Tibial nerve (tissue), 4 donors: ENCODE data around the gene TMOD4. TPM values are rescaled to one million over a fixed set of nuclear protein-coding genes. Genes with fewer than 3 reads are reported as not detected.
"Not testable (repeated sequence)": the region's sequence is repeated elsewhere in the genome, so short reads cannot be mapped to it uniquely, and the experiment has no call there.

ENCODE experiments used
- DNase-seq, 2 donors: peaks; one replicate each; pipeline ENCODE4 v3.0.0-alpha.2; 2019; ENCODE audit warnings: low spot score in 2 of 2
- H3K27ac ChIP-seq, 4 donors: fragments of 200-600 bp; sonication (generic) in 3 of 4; one replicate each; pipeline ENCODE4 v1.5.1; 2017 to 2019; ENCODE audit warnings: mild to moderate bottlenecking in 1 of 4
- H3K27me3 ChIP-seq, 2 donors: fragments of 200-600 bp; sonication (generic) in 1 of 2; one replicate each; pipeline versions ENCODE4 v1.5.1 to v1.6.0; 2017 to 2019
- H3K36me3 ChIP-seq, 3 donors: fragments of 200-600 bp; sonication (generic); one replicate each; pipeline ENCODE4 v1.5.1; 2018 to 2019
- H3K4me1 ChIP-seq, 4 donors: fragments of 200-600 bp; sonication (generic) in 3 of 4; one replicate each; pipeline ENCODE4 v1.5.1; 2017 to 2019
- H3K4me3 ChIP-seq, 4 donors: fragments of 200-600 bp; sonication (generic) in 3 of 4; one replicate each; pipeline ENCODE4 v1.5.1; 2017 to 2019; ENCODE audit warnings: mild to moderate bottlenecking in 1 of 4, moderate library complexity in 1 of 4
- H3K9me3 ChIP-seq, 4 donors: fragments of 200-600 bp; sonication (generic) in 3 of 4; one replicate each; pipeline ENCODE4 v1.5.1; 2017 to 2019
- CTCF ChIP-seq, 5 experiments: fragments of 200-600 bp in 3 of 5; fragments of 450-650 bp in 2 of 5; sonication (generic) in 3 of 5; IDR thresholded peaks; one replicate each; pipeline ENCODE4 v1.5.1; 2016 to 2019; ENCODE audit warnings: antibody characterized with exemption in 5 of 5, mild to moderate bottlenecking in 3 of 5, moderate library complexity in 2 of 5
- EP300 ChIP-seq, 2 donors: sonication (generic); formaldehyde crosslinking; IDR thresholded peaks; one replicate each; pipeline ENCODE4 v1.6.1; 2017; ENCODE audit warnings: antibody characterized with exemption in 2 of 2, mild to moderate bottlenecking in 1 of 2
- POLR2A ChIP-seq, 2 donors: fragments of 450-650 bp; IDR thresholded peaks; one replicate each; pipeline ENCODE4 v1.6.1; 2017; ENCODE audit warnings: antibody characterized with exemption in 2 of 2, mild to moderate bottlenecking in 2 of 2, moderate library complexity in 2 of 2
- WGBS, 2 donors: methylation state at CpG; one replicate each; pipeline ENCODE4 v1.1.5; 2018; 5-methylcytosine and 5-hydroxymethylcytosine counted together
- total RNA-seq, 4 donors: library from RNA; depleted of rRNA; stranded (reverse); fragments of >200 nt; gene quantifications; one replicate each; pipeline ENCODE4 v1.1.0, GENCODE V29; 2016

The TMOD4 gene
- total RNA-seq, 4 donors from 2014 or later: 1.1 to 4.8 TPM; not detected in 2

DNA sequence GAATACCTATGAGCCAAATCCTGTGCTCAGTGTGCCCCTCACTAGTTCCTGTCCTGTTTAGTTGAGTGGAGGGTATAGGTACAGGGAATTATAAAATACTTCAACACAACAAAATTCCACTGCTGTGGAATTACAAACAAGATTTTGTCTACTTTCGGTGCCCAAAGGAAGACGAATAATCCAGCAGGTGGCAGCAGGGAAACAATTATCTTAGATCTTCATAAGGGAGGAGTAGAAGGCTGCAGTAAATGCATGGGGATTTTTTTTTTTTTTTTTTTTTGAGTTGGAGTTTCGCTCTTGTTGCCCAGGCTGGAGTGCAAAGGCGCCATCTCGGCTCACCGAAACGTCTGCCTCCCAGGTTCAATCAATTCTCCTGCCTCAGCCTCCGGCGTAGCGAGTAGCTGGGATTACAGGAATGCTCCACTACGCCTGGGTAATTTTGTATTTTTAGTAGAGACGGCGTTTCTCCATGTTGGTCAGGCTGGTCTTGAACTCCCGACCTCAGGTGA lies 20.6 kb upstream of the TMOD4 start:
- WGBS, 2 donors: 31 to 43% methylated on average over 14 of the region's 14 CpGs
- Histone ChIP-seq H3K4me1 (peaks cover 0 to 34% (median 22%) of the 10 kb centered on the region in 4 donors), H3K36me3 (no peaks in the 10 kb centered on the region), H3K4me3 (peak overlapping the region in 1 of 4 donors; percentile 6), H3K27me3 (no peaks in the 10 kb centered on the region), H3K9me3 (no peaks in the 10 kb centered on the region), H3K27ac (peak overlapping the region in 3 of 4 donors; percentile 44 to 68 (median 48))
- TF ChIP-seq POLR2A (IDR thresholded peaks at IDR 0.05): no peak
- TF ChIP-seq EP300 (IDR thresholded peaks at IDR 0.05): peak in 1 of 2 donors; percentile 27
- peak; percentile 33 to 65 (median 47) for TF ChIP-seq CTCF (IDR thresholded peaks at IDR 0.05)
- DNase-seq: peak; percentile 42 to 91

DNA sequence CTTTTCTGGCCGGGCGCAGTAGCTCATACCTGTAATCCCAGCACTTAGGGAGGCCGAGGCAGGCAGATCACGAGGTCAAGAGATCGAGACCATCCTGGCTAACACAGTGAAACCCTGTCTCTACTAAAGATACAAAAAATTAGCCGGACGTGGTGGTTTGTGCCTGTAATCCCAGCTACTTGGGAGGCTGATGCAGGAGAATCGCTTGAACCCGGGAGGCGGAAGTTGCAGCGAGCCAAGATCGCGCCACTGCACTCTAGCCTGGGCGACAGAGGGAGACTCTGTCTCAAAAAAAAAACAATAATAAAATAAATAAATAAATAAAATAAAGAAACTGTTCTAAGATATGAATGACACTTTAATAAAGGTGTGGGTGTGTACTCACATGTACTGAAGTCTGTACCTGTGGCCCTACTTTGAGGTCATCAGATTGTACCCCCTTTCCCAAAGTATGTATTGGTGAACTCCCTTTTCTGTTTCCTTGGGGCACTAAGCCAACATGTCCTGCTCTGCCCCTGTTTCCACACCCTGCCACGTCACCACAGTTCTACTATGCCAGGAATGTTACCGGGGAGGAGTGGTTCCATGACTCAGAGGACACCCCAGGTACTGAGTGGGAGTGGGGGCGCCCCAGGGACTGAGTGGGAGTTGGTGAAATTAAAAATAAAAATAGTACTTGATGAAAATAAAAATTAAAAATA lies 19.3 kb upstream of the TMOD4 start:
- peaks cover 0 to 27% (median 15%) of the 10 kb centered on the region in 4 donors for H3K4me1 ChIP-seq
- not testable (repeated sequence) for H3K27me3 ChIP-seq, H3K4me3 ChIP-seq, H3K9me3 ChIP-seq, H3K36me3 ChIP-seq
- peak overlapping the region in 2 of 4 donors; percentile 48 to 68 for H3K27ac ChIP-seq
- WGBS, 2 donors: 76 to 80% methylated on average over 17 of the region's 17 CpGs
- DNase-seq: peak; percentile 43 to 48

DNA sequence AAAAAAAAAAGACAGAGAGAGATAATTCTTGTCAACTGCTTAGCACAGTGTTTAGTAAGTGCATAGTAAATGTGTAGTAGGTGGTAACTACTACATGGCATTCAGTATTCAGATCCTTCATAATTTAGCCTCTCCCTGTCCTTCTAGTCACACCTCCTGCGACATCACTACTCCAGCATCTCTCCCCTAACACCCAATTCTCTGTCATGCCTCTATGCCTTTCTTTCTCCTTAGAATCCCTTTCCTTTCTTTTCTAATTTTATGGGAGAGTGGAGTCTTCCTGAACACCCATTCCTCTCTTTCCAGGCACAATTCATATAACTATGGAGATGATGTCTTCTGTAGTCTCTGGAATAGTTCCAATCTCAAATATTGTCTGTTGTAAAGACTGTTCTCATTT lies 18.1 kb upstream of the TMOD4 start:
- no peak for TF ChIP-seq EP300 (IDR thresholded peaks at IDR 0.05)
- TF ChIP-seq CTCF (IDR thresholded peaks at IDR 0.05): no peak
- no peak for TF ChIP-seq POLR2A (IDR thresholded peaks at IDR 0.05)
- WGBS, 2 donors: 68 to 76% methylated on average over 1 of the region's 1 CpG
- Histone ChIP-seq H3K4me3 (no peak overlapping the region), H3K27ac (no peak overlapping the region), H3K36me3 (no peaks in the 10 kb centered on the region), H3K9me3 (no peaks in the 10 kb centered on the region), H3K27me3 (no peaks in the 10 kb centered on the region), H3K4me1 (peaks cover 4 to 26% (median 15%) of the 10 kb centered on the region in 4 donors)
- no peak for DNase-seq

- no peak for TF ChIP-seq CTCF (IDR thresholded peaks at IDR 0.05)
- TF ChIP-seq POLR2A (IDR thresholded peaks at IDR 0.05): no peak
- TF ChIP-seq EP300 (IDR thresholded peaks at IDR 0.05): no peak
- DNase-seq: no peak
- WGBS, 2 donors: 76% methylated on average over 6 of the region's 6 CpGs
Observed at GRCh38 chr1:151193304-151193703, 17.5 kb upstream of the TMOD4 start.

DNA sequence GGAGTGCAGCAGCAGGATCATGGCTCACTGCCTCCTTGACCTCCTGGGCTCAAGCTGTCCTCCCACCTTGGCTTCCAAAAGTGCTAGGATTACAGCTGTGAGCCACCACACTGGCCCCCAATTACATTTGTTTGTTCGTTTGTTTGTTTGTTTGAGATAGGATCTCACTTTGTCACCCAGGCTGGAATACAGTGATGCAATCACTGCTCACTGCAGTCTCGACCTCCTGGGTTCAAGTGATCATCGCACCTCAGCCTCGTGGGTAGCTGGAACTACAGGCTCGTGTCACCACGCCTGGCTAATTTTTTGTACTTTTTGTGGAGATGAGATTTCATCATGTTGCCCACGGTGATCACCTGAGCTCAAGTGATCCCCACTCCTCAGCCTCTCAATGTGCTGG lies 16.3 kb upstream of the TMOD4 start:
- Histone ChIP-seq H3K36me3 (no peaks in the 10 kb centered on the region), H3K27me3 (no peaks in the 10 kb centered on the region), H3K9me3 (no peaks in the 10 kb centered on the region), H3K4me3 (no peak overlapping the region), H3K27ac (no peak overlapping the region), H3K4me1 (peaks cover 4 to 37% (median 22%) of the 10 kb centered on the region in 4 donors)
- DNase-seq: no peak
- TF ChIP-seq CTCF (IDR thresholded peaks at IDR 0.05) (no peak), POLR2A (IDR thresholded peaks at IDR 0.05) (no peak), EP300 (IDR thresholded peaks at IDR 0.05) (no peak)
- WGBS, 2 donors: 74 to 81% methylated on average over 7 of the region's 7 CpGs

More at GRCh38 chr1:151193304-151193703, 17.5 kb upstream of the TMOD4 start:
- Histone ChIP-seq H3K4me1 (peaks cover 4 to 31% (median 20%) of the 10 kb centered on the region in 4 donors), H3K27me3 (no peaks in the 10 kb centered on the region), H3K27ac (no peak overlapping the region), H3K9me3 (no peaks in the 10 kb centered on the region), H3K36me3 (no peaks in the 10 kb centered on the region), H3K4me3 (no peak overlapping the region)
